Calu3 (cell line): ENCODE results near the gene STAB2. TPM values are rescaled to one million over a fixed set of nuclear protein-coding genes. Genes with fewer than 3 reads are reported as not detected.

ENCODE experiments used
- BruUV-seq: library from RNA; stranded (reverse); fragments of 400-500 nt; replicated peaks from 2 replicates; lab custom pipeline; 2021; lab: Mats Ljungman, UMichigan
- CTCF ChIA-PET: fragments of 300-600 bp; sonication (Branson Sonifier 250); formaldehyde crosslinking; loops from one replicate; lab custom pipeline; 2022; ENCODE audit warnings: antibody characterized with exemption; lab: Charles Lee
- DNase-seq: peaks from one replicate; pipeline ENCODE4 v3.0.0; 2022
- H3K27ac Mint-ChIP-seq: one replicate; pipeline ENCODE4 v1.8.0; 2022; ENCODE audit warnings: mixed read lengths; ENCODE audit not compliant: unreplicated experiment
- H3K27me3 Mint-ChIP-seq: one replicate; pipeline ENCODE4 v1.8.0; 2022; ENCODE audit warnings: mixed read lengths; ENCODE audit not compliant: unreplicated experiment
- H3K36me3 Mint-ChIP-seq: one replicate; pipeline ENCODE4 v1.8.0; 2022; ENCODE audit warnings: mild to moderate bottlenecking, moderate library complexity, mixed read lengths; ENCODE audit not compliant: insufficient read depth, unreplicated experiment
- H3K4me1 Mint-ChIP-seq: one replicate; pipeline ENCODE4 v1.8.0; 2022; ENCODE audit warnings: mild to moderate bottlenecking, low read depth, mixed read lengths; ENCODE audit not compliant: unreplicated experiment
- H3K4me3 Mint-ChIP-seq: one replicate; pipeline ENCODE4 v1.8.0; 2022; ENCODE audit warnings: mild to moderate bottlenecking, low read depth, moderate library complexity, mixed read lengths; ENCODE audit not compliant: unreplicated experiment
- H3K9me3 Mint-ChIP-seq: one replicate; pipeline ENCODE4 v1.8.0; 2022; ENCODE audit warnings: low read depth, mixed read lengths; ENCODE audit not compliant: unreplicated experiment
- CTCF ChIP-seq: fragments of 200-600 bp; IDR thresholded peaks from one replicate; pipeline ENCODE4 v1.8.0; 2022; ENCODE audit warnings: antibody characterized with exemption; ENCODE audit not compliant: unreplicated experiment
- intact Hi-C: fragments of 100-400 bp; cut with micrococcal nuclease; formaldehyde crosslinking; loops from one replicate; pipeline ENCODE4 v1.10.0; 2022; ENCODE audit not compliant: unreplicated experiment
- total RNA-seq: library from RNA; stranded (reverse); gene quantifications from 2 replicates; pipeline ENCODE4 v1.2.3, GENCODE V29; 2022

STAB2 gene
- total RNA-seq, 1 experiment from 2014 or later = not detected

- Mint-ChIP-seq H3K4me3 (no peak overlapping the region), H3K27me3 (peaks cover 40% of the 10 kb centered on the region), H3K4me1 (no peaks in the 10 kb centered on the region), H3K27ac (no peak overlapping the region), H3K9me3 (no peaks in the 10 kb centered on the region), H3K36me3 (no peaks in the 10 kb centered on the region)
- no peak for TF ChIP-seq CTCF
- DNase-seq = no peak
- CTCF ChIA-PET = interaction anchor here (0.8 kb wide), 1 partner anchor 598 kb away, joined by 3 read pairs; no protein-coding TSS in a partner anchor
- intact Hi-C loops = loop anchor here (5.0 kb wide), 2 partner anchors 730 to 1610 kb away; no protein-coding TSS in a partner anchor
- BruUV-seq = no TSS peak
Measured at GRCh38 chr12:103546959-103547358, 40.1 kb upstream of the STAB2 start.

- TF ChIP-seq CTCF = no peak
- Mint-ChIP-seq H3K4me3 (no peak overlapping the region), H3K4me1 (no peaks in the 10 kb centered on the region), H3K36me3 (no peaks in the 10 kb centered on the region), H3K9me3 (no peaks in the 10 kb centered on the region), H3K27ac (no peak overlapping the region), H3K27me3 (peaks cover 44% of the 10 kb centered on the region)
- BruUV-seq = no TSS peak
- intact Hi-C loops = loop anchor here (5.0 kb wide), 2 partner anchors 730 to 1610 kb away; no protein-coding TSS in a partner anchor
- CTCF ChIA-PET = interaction anchor here (0.8 kb wide), 1 partner anchor 599 kb away, joined by 3 read pairs; no protein-coding TSS in a partner anchor
- DNase-seq = no peak
Measured at GRCh38 chr12:103547376-103547775, 39.7 kb upstream of the STAB2 start.

DNA sequence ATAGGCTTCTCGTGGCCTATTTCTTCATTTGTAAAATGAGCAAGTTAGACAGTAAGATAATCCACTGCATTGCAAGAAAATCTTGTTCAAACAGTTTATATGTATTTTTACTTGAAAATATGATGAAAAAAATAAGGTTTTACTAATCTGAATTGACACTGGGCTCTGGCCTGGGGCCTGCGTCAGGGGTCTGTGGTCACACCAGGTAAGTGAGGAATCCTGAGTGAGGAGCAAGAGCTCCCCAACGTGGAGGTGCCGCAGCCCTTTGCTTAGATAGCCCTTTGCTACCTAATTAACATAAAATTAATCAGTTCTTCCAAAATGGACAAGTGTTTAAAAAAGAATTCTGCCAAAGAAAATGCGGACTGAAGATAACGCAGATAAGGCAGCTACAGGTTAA is 39.1 kb upstream of the STAB2 start:
- no peaks in the 10 kb centered on the region for H3K36me3 Mint-ChIP-seq
- no peak for TF ChIP-seq CTCF

GRCh38 chr12:103548622-103549601 is 38.2 kb upstream of the STAB2 start:
- intact Hi-C loops = loop anchor here (1.0 to 5.0 kb wide), 7 partner anchors 52 to 1612 kb away; no protein-coding TSS in a partner anchor
- Mint-ChIP-seq H3K27ac (no peak overlapping the region), H3K4me3 (no peak overlapping the region), H3K4me1 (no peaks in the 10 kb centered on the region), H3K36me3 (no peaks in the 10 kb centered on the region), H3K27me3 (peaks cover 58% of the 10 kb centered on the region), H3K9me3 (no peaks in the 10 kb centered on the region)
- CTCF ChIA-PET = interaction anchor here (1.5 to 2.2 kb wide), 2 partner anchors 600 to 665 kb away, joined by 5 to 8 read pairs; no protein-coding TSS in a partner anchor
- peak; percentile 80 for DNase-seq
- TF ChIP-seq CTCF = peak; percentile 87
- BruUV-seq = no TSS peak

More for the DNA sequence above, 39.1 kb upstream of the STAB2 start:
- no TSS peak for BruUV-seq
- Mint-ChIP-seq H3K27ac (no peak overlapping the region), H3K9me3 (no peaks in the 10 kb centered on the region), H3K4me3 (no peak overlapping the region), H3K4me1 (no peaks in the 10 kb centered on the region), H3K27me3 (peaks cover 50% of the 10 kb centered on the region)
- CTCF ChIA-PET = interaction anchor here (0.6 to 2.2 kb wide), 3 partner anchors 55 to 664 kb away, joined by 5 to 8 read pairs (median 6); no protein-coding TSS in a partner anchor
- DNase-seq = no peak
- intact Hi-C loops = loop anchor here (1.0 to 5.0 kb wide), 7 partner anchors 51 to 1611 kb away; no protein-coding TSS in a partner anchor
